H9 (cell line): ENCODE measurements around the gene SLC35D3. TPM values are rescaled to one million over a fixed set of nuclear protein-coding genes. Genes with fewer than 3 reads are reported as not detected.
A peak's percentile ranks its signal among the peaks of the same experiment; 100 is the strongest.

ENCODE experiments used
- DNase-seq: peaks from one replicate; pipeline ENCODE4 v3.0.0-alpha.2; 2017
- H2AFZ ChIP-seq: one replicate; pipeline ENCODE4 v1.6.1; 2013; ENCODE audit warnings: mild to moderate bottlenecking, low read length, control low read depth, moderate library complexity
- H2AK5ac ChIP-seq: 2 replicates; pipeline ENCODE4 v1.6.1; 2013; ENCODE audit warnings: low read length, control low read depth, mixed read lengths; ENCODE audit not compliant: insufficient read length
- H2BK120ac ChIP-seq: one replicate; pipeline ENCODE4 v1.6.1; 2013; ENCODE audit warnings: low read depth, mild to moderate bottlenecking, low read length, control low read depth, inconsistent platforms; ENCODE audit not compliant: poor library complexity, severe bottlenecking
- H2BK12ac ChIP-seq: 2 replicates; pipeline ENCODE4 v1.6.1; 2013; ENCODE audit warnings: low read length, control low read depth, mixed read lengths, low read depth; ENCODE audit not compliant: insufficient read length
- H2BK15ac ChIP-seq: 2 replicates; pipeline ENCODE4 v1.6.1; 2013; ENCODE audit warnings: low read depth, low read length, control low read depth
- H2BK20ac ChIP-seq: one replicate; pipeline ENCODE4 v1.6.1; 2013; ENCODE audit warnings: low read depth, mild to moderate bottlenecking, low read length, control low read depth, inconsistent platforms; ENCODE audit not compliant: poor library complexity, severe bottlenecking
- H2BK5ac ChIP-seq: 2 replicates; pipeline ENCODE4 v1.6.1; 2013; ENCODE audit warnings: low read length, control low read depth, mixed read lengths; ENCODE audit not compliant: insufficient read length
- H3K14ac ChIP-seq: 2 replicates; pipeline ENCODE4 v1.6.1; 2013; ENCODE audit warnings: low read length, control low read depth; ENCODE audit not compliant: insufficient read depth
- H3K18ac ChIP-seq: 2 replicates; pipeline ENCODE4 v1.6.1; 2013; ENCODE audit warnings: low read depth, mild to moderate bottlenecking, mixed read lengths, low read length, control low read depth; ENCODE audit not compliant: insufficient read length
- H3K23ac ChIP-seq: 2 replicates; pipeline ENCODE4 v1.6.1; 2013; ENCODE audit warnings: low read length, control low read depth, mixed read lengths, low read depth; ENCODE audit not compliant: insufficient read length
- H3K23me2 ChIP-seq: 2 replicates; pipeline ENCODE4 v1.6.1; 2013; ENCODE audit warnings: low read depth, mild to moderate bottlenecking, mixed read lengths, low read length, control low read depth; ENCODE audit not compliant: insufficient read length, poor library complexity, severe bottlenecking
- H3K27ac ChIP-seq: 2 replicates; pipeline ENCODE4 v1.5.1; 2013; ENCODE audit warnings: low read length, control low read depth, mixed read lengths, low read depth; ENCODE audit not compliant: insufficient read length
- H3K27me3 ChIP-seq: 2 replicates; pipeline ENCODE4 v1.6.1; 2013; ENCODE audit warnings: low read length, control low read depth, inconsistent platforms; ENCODE audit not compliant: insufficient read depth
- H3K4ac ChIP-seq: 2 replicates; pipeline ENCODE4 v1.6.1; 2013; ENCODE audit warnings: low read depth, mild to moderate bottlenecking, control low read depth, inconsistent platforms, low read length, moderate library complexity
- H3K4me1 ChIP-seq: 2 replicates; pipeline ENCODE4 v1.6.1; 2013; ENCODE audit warnings: low read length, control low read depth, inconsistent platforms; ENCODE audit not compliant: insufficient read depth
- H3K4me2 ChIP-seq: 2 replicates; pipeline ENCODE4 v1.6.1; 2013; ENCODE audit warnings: low read length, control low read depth, mixed read lengths; ENCODE audit not compliant: insufficient read length, insufficient read depth
- H3K56ac ChIP-seq: 2 replicates; pipeline ENCODE4 v1.6.1; 2013; ENCODE audit warnings: low read depth, mild to moderate bottlenecking, mixed read lengths, low read length, control low read depth; ENCODE audit not compliant: insufficient read length
- H3K79me1 ChIP-seq: 2 replicates; pipeline ENCODE4 v1.6.1; 2013; ENCODE audit warnings: low read depth, mild to moderate bottlenecking, moderate library complexity, low read length, control low read depth, inconsistent platforms; ENCODE audit not compliant: insufficient read depth, poor library complexity, severe bottlenecking
- H3K79me2 ChIP-seq: 2 replicates; pipeline ENCODE4 v1.6.1; 2013; ENCODE audit warnings: low read length, control low read depth, inconsistent platforms; ENCODE audit not compliant: insufficient read depth
- H3K9ac ChIP-seq: 2 replicates; pipeline ENCODE4 v1.6.1; 2013; ENCODE audit warnings: low read length, control low read depth, mixed read lengths; ENCODE audit not compliant: insufficient read length; ENCODE audit errors: extremely low read depth
- H3K9me3 ChIP-seq: one replicate; pipeline ENCODE4 v1.6.1; 2013; ENCODE audit warnings: low read depth, low read length, inconsistent platforms; ENCODE audit not compliant: control insufficient read depth
- H3T11ph ChIP-seq: one replicate; pipeline ENCODE4 v1.6.1; 2013; ENCODE audit warnings: mild to moderate bottlenecking, low read length, control low read depth, inconsistent platforms
- H4K20me1 ChIP-seq: one replicate; pipeline ENCODE4 v1.6.1; 2013; ENCODE audit not compliant: control insufficient read depth, insufficient read length, insufficient read depth
- H4K5ac ChIP-seq: 2 replicates; pipeline ENCODE4 v1.6.1; 2013; ENCODE audit warnings: low read depth, mild to moderate bottlenecking, mixed read lengths, low read length, control low read depth; ENCODE audit not compliant: insufficient read length
- H4K8ac ChIP-seq: replicated peaks from 2 replicates; pipeline ENCODE4 v1.6.1; 2013; ENCODE audit warnings: low read length, control low read depth, mixed read lengths, low read depth; ENCODE audit not compliant: insufficient read length
- H4K91ac ChIP-seq: 2 replicates; pipeline ENCODE4 v1.6.1; 2013; ENCODE audit warnings: low read depth, mild to moderate bottlenecking, moderate library complexity, mixed read lengths, low read length, control low read depth; ENCODE audit not compliant: insufficient read length
- H3K27ac Mint-ChIP-seq, 3 experiments: 2 replicates in 2 of 3; 3 replicates in 1 of 3; pipeline ENCODE4 v1.8.0; 2020 to 2021; ENCODE audit warnings: mixed read lengths in 3 of 3, mild to moderate bottlenecking in 1 of 3, moderate library complexity in 1 of 3
- H3K27me3 Mint-ChIP-seq: 2 replicates; pipeline ENCODE4 v1.8.0; 2021; ENCODE audit warnings: low read depth, mild to moderate bottlenecking, moderate library complexity, mixed read lengths
- H3K36me3 Mint-ChIP-seq, 3 experiments: 2 replicates in 2 of 3; 3 replicates in 1 of 3; pipeline ENCODE4 v1.8.0; 2020 to 2021; ENCODE audit warnings: low read depth in 3 of 3, mixed read lengths in 3 of 3; ENCODE audit not compliant: insufficient read depth in 1 of 3
- H3K4me1 Mint-ChIP-seq, 2 experiments: 2 replicates each; pipeline ENCODE4 v1.8.0; 2020; ENCODE audit warnings: mixed read lengths in 2 of 2
- H3K4me3 Mint-ChIP-seq, 2 experiments: 2 replicates in 1 of 2; 3 replicates in 1 of 2; pipeline ENCODE4 v1.8.0; 2020 to 2021; ENCODE audit warnings: mild to moderate bottlenecking in 2 of 2, mixed read lengths in 2 of 2, moderate library complexity in 1 of 2
- H3K9me3 Mint-ChIP-seq, 2 experiments: 2 replicates in 1 of 2; 3 replicates in 1 of 2; pipeline ENCODE4 v1.8.0; 2020; ENCODE audit warnings: mild to moderate bottlenecking in 2 of 2, mixed read lengths in 2 of 2, moderate library complexity in 1 of 2
- WGBS: extraction: QIAGEN DNeasy Blood & Tissue Kit; methylation state at CpG from one replicate; pipeline ENCODE4 v1.1.7; 2013; ENCODE audit warnings: missing lambda C conversion rate, low lambda C conversion rate, mixed read lengths; ENCODE audit not compliant: insufficient read length; ENCODE audit errors: extremely low coverage; 5-methylcytosine and 5-hydroxymethylcytosine counted together
- total RNA-seq: library from RNA; stranded (reverse); gene quantifications from 2 replicates; pipeline ENCODE4 v1.2.1, GENCODE V29; 2021
- TF ChIP-seq, protein P1 (sequence below): fragments of 200-600 bp; sonication (generic); conservative IDR thresholded peaks from 3 replicates; pipeline ENCODE4 v1.8.0; 2021; ENCODE audit warnings: antibody characterized with exemption, mild to moderate bottlenecking

The SLC35D3 gene
- total RNA-seq, 1 experiment from 2014 or later: 0.17 TPM

DNA sequence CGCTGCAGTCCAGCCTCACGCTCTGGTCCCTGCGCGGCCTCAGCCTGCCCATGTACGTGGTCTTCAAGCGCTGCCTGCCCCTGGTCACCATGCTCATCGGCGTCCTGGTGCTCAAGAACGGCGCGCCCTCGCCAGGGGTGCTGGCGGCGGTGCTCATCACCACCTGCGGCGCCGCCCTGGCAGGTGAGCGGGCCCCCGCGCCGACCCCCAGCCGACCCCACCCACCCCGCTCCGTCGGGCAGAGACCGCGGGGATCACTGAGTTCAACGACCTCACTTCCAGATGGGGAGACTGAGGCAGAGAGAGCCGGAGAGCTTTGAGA is 545 bp downstream of the SLC35D3 start:
- no peak overlapping the region for H4K91ac ChIP-seq
- H2BK5ac ChIP-seq: no peak overlapping the region
- H2BK120ac ChIP-seq: no peak overlapping the region
- H3K36me3 Mint-ChIP-seq: no peaks in the 10 kb centered on the region; a peak in 2 of 7 replicates
- no peak overlapping the region for H3K56ac ChIP-seq
- no peaks in the 10 kb centered on the region; a peak in 1 of 5 replicates for H3K9me3 Mint-ChIP-seq
- H3K79me2 ChIP-seq: no peaks in the 10 kb centered on the region
- no peak overlapping the region for H2BK15ac ChIP-seq
- no peak overlapping the region for H3K9ac ChIP-seq
- H3K18ac ChIP-seq: no peak overlapping the region
- H3K4me2 ChIP-seq: peak overlapping the region; percentile 55
- H4K8ac ChIP-seq: no peak overlapping the region
- H2BK12ac ChIP-seq: no peak overlapping the region
- no peaks in the 10 kb centered on the region for H4K20me1 ChIP-seq
- H2AFZ ChIP-seq: no peak overlapping the region
- H3K79me1 ChIP-seq: no peaks in the 10 kb centered on the region
- H4K5ac ChIP-seq: no peak overlapping the region
- H3K23me2 ChIP-seq: peaks cover 25% of the 10 kb centered on the region
- 0 out of 2 replicates have a peak overlapping the region, but pooled peaks have one; percentile 2 for H3K14ac ChIP-seq
- WGBS: no CpG with 5 or more reads among the region's 29 CpGs
- no peak overlapping the region for H2AK5ac ChIP-seq
- no peaks in the 10 kb centered on the region for H3K9me3 ChIP-seq
- DNase-seq: no peak
- TF ChIP-seq, protein P1, sequence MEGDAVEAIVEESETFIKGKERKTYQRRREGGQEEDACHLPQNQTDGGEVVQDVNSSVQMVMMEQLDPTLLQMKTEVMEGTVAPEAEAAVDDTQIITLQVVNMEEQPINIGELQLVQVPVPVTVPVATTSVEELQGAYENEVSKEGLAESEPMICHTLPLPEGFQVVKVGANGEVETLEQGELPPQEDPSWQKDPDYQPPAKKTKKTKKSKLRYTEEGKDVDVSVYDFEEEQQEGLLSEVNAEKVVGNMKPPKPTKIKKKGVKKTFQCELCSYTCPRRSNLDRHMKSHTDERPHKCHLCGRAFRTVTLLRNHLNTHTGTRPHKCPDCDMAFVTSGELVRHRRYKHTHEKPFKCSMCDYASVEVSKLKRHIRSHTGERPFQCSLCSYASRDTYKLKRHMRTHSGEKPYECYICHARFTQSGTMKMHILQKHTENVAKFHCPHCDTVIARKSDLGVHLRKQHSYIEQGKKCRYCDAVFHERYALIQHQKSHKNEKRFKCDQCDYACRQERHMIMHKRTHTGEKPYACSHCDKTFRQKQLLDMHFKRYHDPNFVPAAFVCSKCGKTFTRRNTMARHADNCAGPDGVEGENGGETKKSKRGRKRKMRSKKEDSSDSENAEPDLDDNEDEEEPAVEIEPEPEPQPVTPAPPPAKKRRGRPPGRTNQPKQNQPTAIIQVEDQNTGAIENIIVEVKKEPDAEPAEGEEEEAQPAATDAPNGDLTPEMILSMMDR: no peak
- peaks cover 26% of the 10 kb centered on the region; the same call in 1 of the 2 replicates for H3K27me3 ChIP-seq
- H3K23ac ChIP-seq: no peak overlapping the region
- H3K4me1 Mint-ChIP-seq: peaks cover 7 to 19% of the 10 kb centered on the region in 2 experiments
- H2BK20ac ChIP-seq: no peak overlapping the region
- H3K27ac Mint-ChIP-seq: no peak overlapping the region
- peaks cover 78% of the 10 kb centered on the region for H3K27me3 Mint-ChIP-seq
- no peak overlapping the region for H3K4ac ChIP-seq
- no peak overlapping the region for H3T11ph ChIP-seq
- H3K4me3 Mint-ChIP-seq: peak overlapping the region; percentile 66 to 85
- H3K4me1 ChIP-seq: peaks cover 2% of the 10 kb centered on the region; the same call in 1 of the 2 replicates
- no peak overlapping the region for H3K27ac ChIP-seq
